GM18519 (cell line): Measurements from ENCODE around the gene FCRL5.
A peak's percentile ranks its signal among the peaks of the same experiment; 100 is the strongest.
"Not testable (repeated sequence)": the region's sequence is repeated elsewhere in the genome, so short reads cannot be mapped to it uniquely, and the experiment has no call there.

Experiments
- ATAC-seq: cut with Tn5 transposase; IDR thresholded peaks from one replicate; pipeline ENCODE4 v1.9.1; 2021; ENCODE audit warnings: mild to moderate bottlenecking, moderate library complexity; ENCODE audit not compliant: unreplicated experiment, low FRiP score

FCRL5 gene

DNA sequence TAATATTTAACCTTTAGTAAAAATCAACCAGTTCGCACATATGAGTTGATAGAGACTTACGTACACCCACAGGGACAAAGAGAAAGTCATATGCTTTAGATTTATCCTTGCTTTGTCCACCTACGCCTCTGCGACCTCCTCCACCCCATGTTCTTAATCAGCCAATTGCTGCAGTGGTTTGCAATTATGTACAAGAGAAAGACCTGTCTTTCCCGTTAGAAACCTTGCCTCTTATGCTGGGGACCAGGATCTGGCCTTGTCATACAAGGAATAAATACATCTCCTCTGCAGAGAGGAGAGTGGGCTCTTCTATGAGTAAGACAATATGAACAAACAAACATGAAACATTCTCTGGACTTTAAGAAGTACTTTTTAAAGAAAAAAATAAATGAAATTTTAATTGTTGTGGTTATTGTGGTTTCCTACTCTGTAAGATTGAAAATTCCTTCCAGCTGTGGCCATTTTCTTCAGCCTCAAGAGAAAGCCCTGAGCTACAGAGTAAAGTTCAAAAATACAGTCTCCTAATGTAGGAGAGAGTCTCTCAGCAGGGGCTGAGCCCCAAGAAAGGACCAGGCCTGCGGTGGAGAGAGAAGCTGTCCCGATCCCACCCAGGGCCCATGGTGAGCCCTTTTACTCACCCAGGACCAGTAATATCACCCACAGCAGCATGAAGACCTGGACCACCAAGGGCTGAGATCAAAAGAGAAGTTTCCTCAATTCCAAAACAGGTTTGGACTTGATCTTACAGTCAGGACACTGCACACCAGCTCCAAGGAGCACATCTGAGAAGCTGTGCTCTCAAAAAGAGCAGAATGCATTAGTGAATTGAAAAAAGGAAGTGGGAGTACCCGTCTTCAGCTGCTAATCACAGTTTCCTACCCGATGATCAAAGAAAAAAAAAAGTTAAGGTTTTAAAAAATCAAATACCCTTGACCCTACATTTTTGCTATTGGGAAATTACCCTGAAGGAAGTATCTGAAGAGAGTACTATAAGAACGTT, at the start of gene FCRL5:
FCRL5 (minus strand) TSS at position 822 of the 1,000 bp plus-strand sequence; CDS start at position 669, 153 bp downstream.
- ATAC-seq = peak; percentile 53

DNA sequence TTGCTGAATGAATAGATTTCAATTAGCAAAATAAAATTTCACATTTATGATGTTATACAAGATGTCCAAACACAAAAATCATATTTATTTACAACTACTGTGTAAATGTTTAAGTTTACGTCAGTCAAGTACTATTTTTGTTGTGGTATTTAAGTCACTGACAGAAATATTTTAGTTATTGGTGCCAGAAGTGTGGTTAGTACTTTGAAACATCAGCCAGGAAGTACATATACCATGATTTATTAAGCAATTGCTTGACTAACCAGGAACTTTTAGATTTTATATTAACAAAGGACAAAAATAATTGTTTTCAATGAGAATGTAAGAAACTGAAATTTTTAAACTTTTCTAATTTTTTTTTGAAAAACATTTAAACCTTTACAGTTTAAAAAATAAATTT, 47.9 kb upstream of the FCRL5 start:
- ATAC-seq = no peak

DNA sequence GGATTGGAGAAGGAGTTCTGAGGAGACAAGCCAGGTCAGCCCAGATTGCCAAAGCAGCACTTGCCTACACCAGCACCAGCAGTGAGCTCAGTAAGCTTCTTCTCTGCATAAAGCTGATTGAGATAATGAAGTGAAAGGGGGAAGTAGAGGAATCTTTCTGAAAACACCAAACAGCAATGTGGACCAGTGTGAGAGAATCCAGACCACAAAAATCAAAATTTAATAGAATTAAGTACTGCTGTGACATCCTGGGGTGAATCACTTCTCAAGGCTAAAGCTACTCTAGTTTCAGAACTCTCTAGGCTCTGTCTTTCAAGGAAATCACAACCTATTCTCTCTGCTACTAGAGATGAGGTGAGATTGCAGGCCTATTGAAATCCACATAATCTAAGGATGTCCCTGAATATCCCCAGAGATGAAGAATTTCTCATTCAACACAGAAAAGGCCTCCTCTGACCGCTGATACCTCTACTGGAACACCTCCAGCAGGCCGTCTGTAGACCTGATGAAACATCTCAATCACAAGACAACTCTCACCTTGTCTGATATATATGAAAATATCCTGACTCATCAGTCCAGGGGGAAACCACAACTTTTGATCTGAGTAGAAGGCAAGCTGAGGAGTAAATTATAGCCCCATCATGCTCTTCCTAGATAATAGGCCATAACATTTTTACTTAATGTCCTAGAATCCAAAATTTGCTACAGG, 45.8 kb upstream of the FCRL5 start, which contains the start of gene FCRL4:
FCRL4 (minus strand) TSS at position 127 of the 709 bp plus-strand sequence. CDS start 141 bp downstream, outside the sequence.
- ATAC-seq = peak; percentile 43

DNA sequence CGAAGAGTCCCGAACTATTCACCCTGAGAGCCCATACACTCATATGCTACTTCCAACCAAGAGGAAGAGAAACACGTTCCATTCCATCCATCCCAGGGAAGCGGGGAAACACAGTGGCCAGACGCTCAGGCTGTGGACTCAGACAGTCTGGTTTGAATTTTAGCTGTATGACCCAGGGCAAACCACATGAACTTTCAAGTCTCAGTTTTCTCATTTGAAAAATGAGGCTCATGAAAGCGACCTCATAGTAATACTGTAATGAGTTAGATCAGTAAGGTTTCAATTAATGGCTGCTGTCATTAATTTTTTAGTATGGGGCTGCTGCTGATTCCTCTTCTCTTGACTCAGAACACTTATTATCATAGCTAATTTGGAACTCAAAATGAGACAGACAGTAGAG, 44.1 kb upstream of the FCRL5 start:
- no peak for ATAC-seq

DNA sequence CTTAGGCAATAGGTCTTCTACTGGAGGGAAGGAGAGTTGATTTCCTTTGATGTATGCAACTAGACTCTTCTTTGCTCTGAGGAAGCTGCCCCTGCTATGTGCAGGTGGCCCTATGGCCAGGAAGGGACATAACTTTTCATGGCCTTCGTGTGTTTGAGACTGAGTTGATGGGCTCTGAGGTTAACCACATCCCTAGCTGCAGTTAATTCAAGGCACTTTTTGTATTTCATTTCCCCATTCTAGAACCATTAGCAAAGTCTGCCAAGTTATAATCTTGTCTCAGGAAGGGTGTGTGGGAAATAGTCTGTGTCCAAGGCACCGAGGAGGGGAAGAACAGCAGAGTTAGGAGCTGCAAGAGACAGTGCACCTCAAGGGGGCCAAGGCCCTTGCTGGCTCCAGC, 43.0 kb upstream of the FCRL5 start:
- peak; percentile 40 for ATAC-seq

DNA sequence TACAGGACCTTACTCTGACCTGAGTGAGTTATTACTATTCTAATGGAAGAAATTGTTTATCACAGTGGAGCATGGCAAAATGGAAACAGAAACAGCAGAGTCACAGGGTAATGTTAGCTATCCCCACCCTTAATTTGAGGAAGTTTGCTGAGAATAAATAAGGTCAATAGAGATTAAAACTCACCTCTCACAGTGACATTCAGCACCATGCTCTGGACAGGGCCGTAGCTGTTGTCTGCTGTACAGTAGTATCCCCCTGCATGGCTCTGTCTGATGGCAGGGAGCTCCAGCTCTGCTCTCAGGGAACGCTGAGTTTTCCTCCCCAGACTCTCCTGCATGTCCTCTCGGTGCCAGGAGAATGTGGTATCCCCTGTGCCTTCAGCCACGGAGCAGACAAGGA, 33.7 kb upstream of the FCRL5 start:
- no peak for ATAC-seq

DNA sequence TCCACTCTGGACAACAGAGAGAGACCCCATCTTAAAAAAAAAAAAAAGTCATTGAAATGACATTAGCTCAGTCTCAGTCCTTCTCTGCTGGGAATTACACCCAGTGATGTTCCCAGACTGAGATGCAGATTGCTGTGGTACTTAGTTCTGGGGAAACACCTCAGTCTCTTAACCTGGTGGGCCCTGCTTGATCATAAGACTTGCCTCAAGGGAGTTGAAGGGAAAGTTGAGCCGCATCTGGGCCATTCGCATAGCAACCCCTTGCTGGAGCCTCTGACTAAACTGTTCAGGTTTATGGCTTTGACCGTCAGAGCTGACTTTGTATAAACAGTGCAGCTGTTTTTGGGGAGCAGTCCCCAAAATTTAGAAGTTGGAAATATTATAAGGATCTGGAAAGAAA, 32.2 kb upstream of the FCRL5 start:
- ATAC-seq = no peak

DNA sequence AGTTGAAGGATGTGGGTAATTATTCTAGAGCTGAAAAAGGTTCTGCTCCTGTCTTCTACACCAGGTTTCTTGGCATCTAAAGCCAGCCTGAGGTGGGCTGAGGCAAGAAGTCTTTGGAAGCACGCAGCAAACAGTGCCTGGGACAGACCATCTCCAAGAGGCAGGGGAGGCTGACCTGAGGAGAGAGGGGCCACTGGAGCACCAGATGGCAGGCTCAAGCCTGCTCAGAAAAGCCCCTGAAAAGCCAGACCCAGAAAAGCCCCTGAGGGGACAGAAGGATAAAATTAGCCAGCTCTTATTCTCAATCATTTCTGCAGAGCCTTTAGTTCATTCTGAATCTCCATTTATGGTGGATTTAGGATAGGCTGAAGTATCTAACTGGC, 28.5 kb upstream of the FCRL5 start:
- no peak for ATAC-seq

DNA sequence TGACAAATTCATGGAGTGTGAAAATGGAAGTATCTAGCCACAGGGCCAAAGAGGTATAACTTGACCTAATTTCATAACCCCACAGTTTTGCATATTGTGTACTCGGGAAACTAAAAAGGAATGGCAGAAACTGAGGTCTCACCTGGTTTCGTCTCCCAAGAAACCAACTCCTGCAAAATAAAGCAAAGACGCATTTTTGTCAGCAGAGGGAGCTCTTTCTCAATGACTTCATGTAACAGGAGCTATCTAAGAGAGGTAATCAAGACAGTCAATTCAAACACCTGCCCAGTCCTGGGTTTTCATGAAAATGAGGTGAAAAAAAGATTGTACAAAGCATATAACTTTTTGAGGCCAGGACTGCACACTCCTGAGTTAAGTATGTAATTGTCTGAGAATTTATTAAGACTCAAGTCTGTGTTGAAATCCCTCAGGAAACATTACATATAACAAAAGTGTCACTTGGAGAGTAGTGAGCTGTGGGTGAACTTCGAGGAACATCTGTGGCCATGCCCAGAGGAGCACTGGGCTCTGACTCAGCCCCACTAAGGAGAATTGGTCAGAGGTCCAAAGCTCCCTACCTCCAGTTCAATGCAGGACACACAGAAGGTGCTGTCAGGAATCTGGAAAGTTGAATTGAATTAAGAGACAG, 28.0 kb upstream of the FCRL5 start:
- no peak for ATAC-seq

DNA sequence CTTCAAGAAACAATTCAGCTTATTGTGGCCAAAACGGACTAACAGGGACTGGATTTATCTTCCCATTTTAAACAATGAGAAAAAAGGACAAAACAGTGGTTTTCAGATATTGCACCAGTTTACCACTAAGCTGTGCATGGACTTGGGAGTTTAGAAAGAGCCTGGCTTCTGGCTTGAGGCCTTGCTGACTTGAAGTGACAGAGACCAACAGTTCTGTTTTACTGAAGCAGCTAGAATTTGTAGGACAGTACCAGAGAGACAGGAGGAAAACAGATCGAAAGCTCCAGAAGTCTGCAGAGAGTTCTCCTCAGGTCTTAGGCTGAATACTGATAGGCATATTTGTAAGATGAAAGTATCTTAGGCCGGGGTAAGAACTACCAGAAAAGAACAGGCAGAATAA, 25.1 kb upstream of the FCRL5 start:
- no peak for ATAC-seq

DNA sequence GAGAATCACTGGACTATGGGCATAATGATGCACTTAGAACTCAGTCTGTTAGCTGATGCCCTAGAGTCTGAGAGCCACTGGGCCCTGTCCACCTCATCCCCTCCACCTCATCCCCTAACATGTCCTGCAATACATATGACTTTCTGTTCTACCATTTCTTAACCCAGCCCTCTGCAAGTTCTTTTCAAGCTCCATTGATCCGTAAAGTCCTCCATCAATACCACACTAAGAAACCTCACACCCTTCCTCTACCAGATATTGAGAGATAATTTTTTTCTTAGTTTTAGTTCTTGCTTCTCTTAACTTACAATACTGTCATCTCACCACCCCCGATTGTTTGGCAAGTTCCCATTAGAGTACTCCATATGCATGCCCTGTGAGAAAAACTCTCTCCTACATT, 23.4 kb upstream of the FCRL5 start:
- peak; percentile 43 for ATAC-seq

DNA sequence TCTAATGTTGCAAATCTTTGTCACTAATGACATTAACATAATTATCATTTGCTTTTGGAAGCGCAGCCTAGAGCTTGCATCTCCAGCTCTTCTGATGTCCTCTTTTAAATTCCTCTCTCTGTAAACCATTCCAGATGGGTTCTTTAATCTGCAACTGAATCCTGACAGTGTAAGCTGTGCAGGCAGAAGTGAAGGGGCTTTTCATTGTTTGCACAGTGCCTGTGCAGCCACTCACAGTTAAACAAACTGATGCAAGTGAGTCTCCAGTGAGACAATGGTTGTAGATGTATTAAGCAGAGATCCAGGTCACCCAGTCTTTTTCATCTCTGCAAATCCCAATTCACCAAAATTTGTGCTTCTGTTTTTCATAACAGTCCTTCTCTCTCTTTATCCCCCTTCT, 22.5 kb upstream of the FCRL5 start:
- no peak for ATAC-seq

DNA sequence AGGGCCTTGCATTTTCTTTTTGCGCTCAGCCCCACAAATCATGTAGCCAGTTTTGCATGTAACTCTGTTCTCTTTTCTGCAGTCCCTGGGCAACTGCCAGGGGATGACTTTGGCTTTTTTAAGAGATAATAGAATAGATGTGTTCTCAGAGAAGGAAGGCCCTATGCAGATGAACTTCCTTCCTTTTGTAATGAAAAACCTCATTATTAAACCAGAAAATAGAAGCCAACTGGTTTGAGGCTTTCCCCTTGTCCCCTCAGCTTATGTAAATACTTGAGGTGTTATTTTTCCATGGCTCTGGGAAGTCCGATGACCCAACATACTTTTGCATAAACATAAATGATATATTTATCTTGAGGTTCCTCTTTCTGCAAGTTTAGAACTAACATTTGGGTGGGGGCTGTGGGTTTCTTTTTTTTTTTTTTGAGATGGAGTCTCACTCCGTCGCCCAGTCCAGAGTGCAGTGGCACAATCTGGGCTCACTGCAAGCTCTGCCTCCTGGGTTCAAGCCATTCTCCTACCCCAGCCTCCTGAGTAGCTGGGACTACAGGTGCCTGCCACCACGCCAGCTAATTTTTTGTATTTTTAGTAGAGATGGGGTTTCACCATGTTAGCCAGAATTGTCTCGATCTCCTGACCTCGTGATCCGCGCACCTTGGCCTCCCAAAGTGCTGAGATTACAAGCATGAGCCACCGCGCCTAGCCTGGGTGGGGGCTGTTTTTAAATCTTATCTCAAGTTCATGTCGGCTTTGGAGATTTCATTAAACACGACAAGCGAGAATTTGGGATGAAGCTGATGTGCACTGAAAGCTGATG, 14.4 kb upstream of the FCRL5 start:
- ATAC-seq = no peak

DNA sequence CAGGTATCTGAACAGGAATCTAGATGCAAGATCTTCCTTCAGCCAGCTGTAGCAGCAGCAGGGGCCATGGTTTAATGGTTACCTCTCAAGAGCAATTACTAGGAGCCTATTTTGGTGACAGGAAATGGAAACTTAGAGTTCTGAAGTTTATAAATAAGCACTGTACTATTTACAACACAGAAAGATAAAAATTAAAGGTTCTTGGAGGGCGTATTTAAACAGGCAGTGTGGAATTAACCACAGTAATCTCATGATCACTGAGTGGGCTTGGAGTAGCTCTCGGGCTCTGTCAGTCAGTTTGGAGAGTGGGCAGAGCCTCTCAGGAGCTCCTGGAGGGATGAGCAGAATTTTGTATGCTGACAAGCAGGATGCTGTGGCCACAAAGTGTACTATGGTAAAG, 10.2 kb upstream of the FCRL5 start:
- peak; percentile 55 for ATAC-seq

DNA sequence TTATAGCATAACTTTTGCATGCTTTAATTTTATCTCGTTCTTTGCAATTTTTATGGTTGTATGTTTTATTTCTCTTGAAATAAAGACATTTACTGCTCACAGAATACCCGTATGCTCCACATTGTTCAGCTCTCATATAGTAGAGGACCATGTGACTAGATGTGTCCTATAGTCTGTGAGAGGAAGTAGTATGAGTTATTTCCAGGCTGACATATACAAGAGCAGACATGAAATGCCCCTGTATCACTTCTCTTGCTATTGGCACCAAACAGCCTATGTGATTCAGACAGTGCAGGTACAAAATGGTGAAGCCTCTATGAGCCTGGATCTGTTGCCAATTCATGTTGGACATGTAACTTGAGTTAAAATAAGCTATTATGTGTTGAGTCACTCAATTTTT, 5.8 kb upstream of the FCRL5 start:
- no peak for ATAC-seq

DNA sequence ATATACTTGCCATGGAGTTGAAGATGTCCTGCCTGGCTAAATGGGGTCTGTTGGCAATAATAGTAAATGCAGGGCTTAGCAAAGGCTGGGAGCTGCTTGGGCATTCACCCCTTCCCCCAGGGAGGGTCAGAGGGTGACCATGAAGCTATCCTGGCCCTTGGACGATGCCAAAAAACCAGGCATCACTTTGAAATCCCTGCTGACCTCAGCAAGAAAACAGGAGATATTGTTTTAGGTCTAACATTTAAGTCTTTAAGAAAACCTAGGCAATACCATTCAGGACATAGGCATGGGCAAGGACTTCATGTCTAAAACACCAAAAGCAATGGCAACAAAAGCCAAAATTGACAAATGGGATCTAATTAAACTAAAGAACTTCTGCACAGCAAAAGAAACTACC, 4.2 kb downstream of the FCRL5 start:
- ATAC-seq = not testable (repeated sequence)

DNA sequence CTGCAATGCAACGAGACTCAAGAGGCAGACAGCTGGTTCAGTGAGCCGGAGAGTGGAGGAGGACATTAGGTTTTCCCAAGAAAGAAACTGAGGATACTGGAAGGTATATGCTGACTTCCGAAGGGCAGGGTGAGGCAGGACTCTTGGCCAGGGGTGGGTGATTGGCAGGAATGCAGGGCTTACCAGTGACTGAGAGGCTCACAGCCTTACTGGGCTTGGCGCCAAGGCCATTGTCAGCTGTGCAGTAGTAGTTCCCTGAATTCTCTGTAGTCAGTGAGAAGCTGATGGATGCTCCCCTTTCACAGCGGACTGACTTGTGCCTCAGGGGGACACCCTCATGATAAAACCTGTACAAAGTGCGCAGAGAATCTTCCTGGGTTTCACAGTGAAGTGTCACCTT, 9.6 kb downstream of the FCRL5 start:
- no peak for ATAC-seq

DNA sequence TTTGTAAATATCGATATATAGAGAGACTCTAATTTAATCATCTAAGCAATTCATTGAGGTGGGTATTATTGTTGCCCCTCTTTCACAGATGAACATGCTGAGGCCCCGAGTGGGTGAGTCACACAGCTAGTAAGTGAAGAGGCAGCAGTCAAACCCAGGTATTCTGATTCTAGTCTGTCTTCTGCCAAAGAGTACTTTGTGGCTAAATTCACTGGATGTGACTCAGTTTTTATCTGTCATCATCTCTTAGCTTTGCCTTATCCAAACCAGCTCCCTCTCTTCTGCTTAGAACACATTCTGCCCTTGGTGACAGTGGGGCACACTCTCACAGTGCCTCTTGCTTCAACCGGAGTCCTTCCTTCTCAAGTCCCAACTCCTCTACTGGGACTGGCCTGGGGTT, 11.5 kb downstream of the FCRL5 start:
- ATAC-seq = no peak

DNA sequence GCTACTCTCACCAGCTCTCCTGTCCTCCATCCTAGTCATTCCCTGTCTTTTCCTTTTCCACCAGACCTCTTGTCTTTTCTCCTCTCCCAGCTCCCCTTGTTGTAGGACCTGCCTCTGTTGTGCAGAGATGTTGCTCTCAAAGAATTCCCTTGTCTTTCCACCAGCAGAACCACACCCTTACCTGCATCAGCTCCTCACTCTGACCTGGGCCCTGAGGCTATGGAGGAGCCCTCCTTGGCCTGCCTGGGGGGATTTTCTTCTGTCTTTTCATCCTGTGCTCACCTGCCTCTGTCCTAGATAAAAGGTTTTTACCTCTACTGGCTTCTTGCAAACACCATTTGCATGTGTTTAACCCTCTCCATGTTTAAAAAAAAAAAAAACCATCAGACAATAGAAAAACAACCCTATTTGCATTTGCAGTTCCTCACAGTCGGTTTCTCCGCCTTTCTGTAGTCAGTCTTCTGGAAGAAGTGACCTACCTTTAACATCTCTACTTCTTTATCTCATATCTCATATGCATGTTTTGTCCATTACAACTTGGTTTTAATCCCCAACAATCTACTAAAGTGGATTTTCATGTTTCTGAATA, 12.1 kb downstream of the FCRL5 start:
- no peak for ATAC-seq

DNA sequence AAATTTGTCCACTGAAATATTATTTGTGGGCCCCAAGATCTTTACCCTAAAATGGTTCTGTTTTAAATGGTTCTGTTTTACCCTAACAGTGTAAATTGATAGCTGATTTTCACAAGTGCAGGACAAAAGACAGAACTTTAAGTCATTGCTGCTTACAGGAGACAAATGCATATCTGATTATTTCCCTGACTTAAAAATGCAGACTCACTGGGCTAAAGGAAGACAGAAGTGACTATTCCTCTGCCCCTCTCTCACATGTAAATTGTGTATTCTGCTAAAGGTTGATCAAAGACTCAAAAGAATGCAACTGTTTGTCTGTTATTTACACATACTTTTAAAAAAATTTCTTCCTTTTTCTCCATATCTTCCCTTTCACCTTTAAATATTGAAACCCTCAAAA, 12.7 kb downstream of the FCRL5 start:
- ATAC-seq = no peak
